HG03442 (cell line): ENCODE measurements around the gene DNER.
"Not testable (repeated sequence)": the region's sequence is repeated elsewhere in the genome, so short reads cannot be mapped to it uniquely, and the experiment has no call there.

ENCODE experiments used
- ATAC-seq: cut with Tn5 transposase; IDR thresholded peaks from one replicate; pipeline ENCODE4 v1.9.1; 2021; ENCODE audit warnings: mild to moderate bottlenecking, moderate library complexity; ENCODE audit not compliant: unreplicated experiment

DNER gene

GRCh38 chr2:229506699-229507098 is 207.7 kb downstream of the DNER start:
- not testable (repeated sequence) for ATAC-seq

- ATAC-seq, result no peak
Measured at GRCh38 chr2:229501051-229501794, 213.1 kb downstream of the DNER start.

GRCh38 chr2:229492034-229492433 is 222.3 kb downstream of the DNER start:
- ATAC-seq, result no peak

- ATAC-seq, result no peak
Measured at GRCh38 chr2:229490167-229490566, 224.2 kb downstream of the DNER start.

GRCh38 chr2:229489016-229489415 is 225.3 kb downstream of the DNER start:
- no peak for ATAC-seq

- no peak for ATAC-seq
Measured at GRCh38 chr2:229488232-229488631, 226.1 kb downstream of the DNER start.

GRCh38 chr2:229486673-229487072 is 227.7 kb downstream of the DNER start:
- no peak for ATAC-seq

- ATAC-seq, result no peak
Measured at GRCh38 chr2:229485857-229486256, 228.5 kb downstream of the DNER start.

GRCh38 chr2:229477269-229477755 is 237.0 kb downstream of the DNER start:
- no peak for ATAC-seq

GRCh38 chr2:229475778-229476177 is 238.6 kb downstream of the DNER start:
- no peak for ATAC-seq

- no peak for ATAC-seq
Measured at GRCh38 chr2:229474125-229474524, 240.2 kb downstream of the DNER start.

GRCh38 chr2:229470781-229471180 is 243.6 kb downstream of the DNER start:
- ATAC-seq, result no peak

GRCh38 chr2:229467783-229468182 is 246.6 kb downstream of the DNER start:
- ATAC-seq, result no peak

- ATAC-seq, result no peak
Measured at GRCh38 chr2:229463841-229464346, 250.5 kb downstream of the DNER start.

- ATAC-seq, result no peak
Measured at GRCh38 chr2:229462112-229462511, 252.2 kb downstream of the DNER start.

GRCh38 chr2:229456091-229456490 is 258.3 kb downstream of the DNER start:
- no peak for ATAC-seq

- no peak for ATAC-seq
Measured at GRCh38 chr2:229454934-229455631, 259.3 kb downstream of the DNER start.

GRCh38 chr2:229453230-229453629 is 261.1 kb downstream of the DNER start:
- ATAC-seq, result no peak

- ATAC-seq, result no peak
Measured at GRCh38 chr2:229451852-229452251, 262.5 kb downstream of the DNER start.

- no peak for ATAC-seq
Measured at GRCh38 chr2:229447227-229447626, 267.1 kb downstream of the DNER start.

GRCh38 chr2:229446350-229446749 is 268.0 kb downstream of the DNER start:
- ATAC-seq, result no peak
